HG02943 (cell line): Measurements from ENCODE around the gene ASCL4.

Experiments used
- ATAC-seq: cut with Tn5 transposase; IDR thresholded peaks from one replicate; pipeline ENCODE4 v1.9.1; 2021; ENCODE audit warnings: mild to moderate bottlenecking, low read depth, moderate library complexity; ENCODE audit not compliant: unreplicated experiment

ASCL4 gene

GRCh38 chr12:107776171-107776570 lies 1.7 kb downstream of the ASCL4 start:
- no peak for ATAC-seq

- ATAC-seq: no peak
These were observed 4.0 kb downstream of the ASCL4 start for GRCh38 chr12:107778383-107779025.

DNA sequence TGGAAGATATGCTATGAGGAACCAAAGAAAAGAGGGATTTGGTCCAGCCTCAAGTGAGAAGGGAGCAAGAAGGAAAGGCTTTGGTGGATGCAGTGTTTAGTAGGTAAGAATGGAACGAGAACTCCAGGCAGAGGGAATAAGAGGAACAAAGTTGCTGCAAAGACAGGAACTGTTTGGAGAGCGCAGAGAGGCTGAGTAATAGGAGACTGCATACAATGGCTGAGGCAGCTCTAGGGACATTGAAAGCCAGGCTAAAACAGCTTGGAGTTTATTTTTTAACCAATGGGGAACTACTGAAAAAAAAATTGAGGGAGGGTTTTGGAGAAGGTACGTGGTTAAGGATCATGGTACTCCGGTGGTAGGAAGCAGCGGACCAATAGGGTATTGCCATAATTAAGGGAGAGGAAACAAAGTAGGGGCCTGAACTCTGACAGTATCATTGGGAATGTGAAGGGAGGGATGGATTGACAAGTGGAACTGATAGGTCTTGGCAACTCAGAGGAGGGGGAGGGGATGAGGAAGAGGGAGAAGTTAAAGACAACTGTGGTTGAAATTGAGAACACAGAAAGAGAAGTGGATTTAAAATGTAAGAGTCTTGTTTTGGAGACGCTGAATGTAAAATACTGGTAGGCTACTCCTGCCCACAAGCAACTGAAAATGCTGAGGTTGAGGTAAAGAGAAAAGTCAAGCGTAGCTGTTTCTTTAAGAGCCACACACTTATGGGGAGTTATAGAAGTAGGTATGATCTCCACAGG lies 4.8 kb downstream of the ASCL4 start:
- ATAC-seq: peak; percentile 58

GRCh38 chr12:107780298-107780697 lies 5.8 kb downstream of the ASCL4 start:
- ATAC-seq: no peak

GRCh38 chr12:107782067-107782466 lies 7.6 kb downstream of the ASCL4 start:
- no peak for ATAC-seq

DNA sequence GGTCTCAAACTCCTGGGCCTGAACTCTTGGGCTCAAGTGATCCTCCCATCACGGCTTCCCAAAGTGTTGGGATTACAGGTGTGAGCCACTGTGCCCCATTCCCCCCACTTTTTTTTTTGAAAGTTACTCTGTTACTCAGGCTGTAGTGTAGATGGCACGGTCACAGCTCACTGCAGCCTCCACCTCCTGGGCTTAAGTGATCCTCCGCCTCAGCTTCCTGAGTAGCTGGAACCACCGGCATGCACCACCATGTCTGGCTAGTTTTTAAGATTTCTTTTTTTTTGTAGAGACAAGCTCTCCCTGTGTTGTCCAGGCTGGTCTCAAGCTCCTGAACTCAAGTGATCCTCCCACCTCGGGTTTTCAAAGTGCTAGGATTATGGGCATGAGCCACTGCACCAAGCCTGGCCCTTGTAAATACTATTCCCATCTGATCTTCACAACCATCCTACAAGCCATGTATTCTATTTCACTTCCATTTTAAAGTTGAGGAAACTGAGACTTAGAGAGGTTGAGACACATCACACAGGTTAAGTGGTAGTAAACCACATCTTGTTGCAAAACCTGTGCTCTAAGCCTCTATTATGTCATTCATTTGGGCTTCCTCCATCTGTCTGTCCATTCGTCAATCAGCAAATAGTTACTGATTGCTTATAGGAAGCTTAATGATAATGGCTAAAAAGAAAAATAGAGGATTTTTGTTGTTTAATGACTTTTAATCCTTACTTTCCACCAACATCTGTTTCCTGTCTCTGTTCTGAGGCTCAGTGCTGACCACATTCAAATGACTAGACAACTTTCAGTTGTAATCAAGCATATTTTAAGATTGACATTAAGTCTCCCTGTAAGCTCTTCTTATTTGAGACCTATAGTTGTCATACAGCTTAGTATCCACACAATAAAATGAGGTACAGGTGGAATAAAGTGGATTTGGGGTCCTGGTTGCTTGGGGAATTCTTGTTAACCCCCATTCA lies 9.2 kb downstream of the ASCL4 start:
- ATAC-seq: no peak

GRCh38 chr12:107788281-107788680 lies 13.8 kb downstream of the ASCL4 start:
- ATAC-seq: no peak

DNA sequence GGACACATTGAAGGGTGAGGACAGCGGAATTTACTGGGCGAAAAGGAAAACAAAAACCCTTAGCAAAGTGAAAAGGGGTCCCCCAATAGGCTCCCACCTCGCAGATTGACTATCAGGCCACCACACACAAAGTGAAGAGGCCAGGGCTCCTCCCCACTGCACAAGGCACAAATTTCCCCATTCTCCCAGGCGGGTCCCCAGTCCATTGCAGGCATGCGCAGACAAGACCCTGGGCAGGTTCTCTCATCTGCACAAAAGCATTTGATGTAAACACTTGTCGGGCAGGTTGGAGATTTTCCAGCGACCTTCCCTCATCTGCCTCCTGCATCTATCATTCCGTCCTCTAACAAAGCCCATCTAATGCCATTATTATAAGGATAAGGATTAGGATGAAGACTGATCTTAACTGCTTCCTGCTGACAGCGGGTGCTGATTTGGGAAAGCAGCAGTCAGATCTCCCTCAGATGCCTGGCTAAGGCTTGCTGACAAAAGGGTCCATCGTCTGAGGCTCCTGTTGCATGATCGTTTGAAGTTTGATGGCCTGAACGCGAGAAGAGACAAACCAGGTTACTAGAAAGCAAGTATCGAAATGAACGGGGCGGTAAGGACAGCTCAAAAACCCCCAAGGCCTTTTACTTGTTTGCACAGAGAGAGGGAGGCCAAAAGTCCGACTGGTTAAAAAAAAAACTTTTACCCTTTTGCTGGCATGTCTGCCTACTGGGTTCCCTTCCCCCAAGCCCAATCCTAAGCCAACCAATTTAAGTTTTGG lies 14.4 kb downstream of the ASCL4 start:
- ATAC-seq: no peak

DNA sequence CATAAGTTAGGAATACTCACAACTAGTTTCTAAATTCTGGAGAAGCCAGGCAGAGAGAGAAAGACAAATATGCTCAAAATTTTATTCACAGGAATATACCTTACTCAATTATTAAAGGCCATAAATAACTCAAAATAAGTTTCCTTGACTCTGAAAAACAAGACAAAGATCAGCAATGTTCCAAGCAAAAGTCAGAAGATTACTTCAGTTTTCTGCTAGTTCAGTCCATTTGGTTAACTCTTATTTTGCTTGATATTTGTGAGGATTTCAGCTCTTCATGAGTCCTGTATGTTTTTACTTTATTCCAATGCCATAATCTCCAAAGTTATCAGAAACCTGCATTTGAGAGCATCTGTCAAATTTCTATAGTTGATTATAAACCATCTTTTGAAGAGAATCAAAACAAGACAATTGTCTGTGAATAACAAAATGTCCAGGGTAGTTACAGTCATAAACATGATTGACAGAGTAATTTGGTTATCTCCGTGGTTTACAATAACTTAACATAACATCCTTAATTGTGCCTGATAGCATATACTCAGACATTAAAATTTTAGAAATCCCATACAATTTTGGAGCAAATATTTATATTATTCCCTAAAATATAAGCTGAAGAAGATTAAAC lies 17.1 kb downstream of the ASCL4 start:
- no peak for ATAC-seq

GRCh38 chr12:107794451-107794850 lies 19.9 kb downstream of the ASCL4 start:
- no peak for ATAC-seq

- ATAC-seq: no peak
These were observed 24.1 kb downstream of the ASCL4 start for GRCh38 chr12:107798580-107798979.

DNA sequence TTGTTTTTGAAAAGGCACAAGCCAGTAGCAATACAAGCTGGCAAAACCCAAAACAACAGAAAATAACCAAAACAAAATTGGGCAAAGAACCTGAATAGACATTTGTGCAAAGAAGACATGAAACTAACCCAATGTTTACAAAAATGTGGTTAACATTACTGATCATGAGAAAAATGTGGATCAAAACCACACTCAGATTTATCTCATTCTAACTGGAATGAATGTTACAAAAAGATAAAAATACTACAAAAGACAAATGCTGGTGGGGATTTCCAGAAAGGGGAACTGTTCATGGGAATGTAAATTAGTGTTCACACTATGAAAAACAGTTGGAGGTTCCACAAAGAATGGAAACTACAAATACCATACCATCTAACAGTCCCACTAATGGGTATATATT lies 26.6 kb downstream of the ASCL4 start:
- no peak for ATAC-seq

- no peak for ATAC-seq
These were observed 28.6 kb downstream of the ASCL4 start for GRCh38 chr12:107803092-107803491.

DNA sequence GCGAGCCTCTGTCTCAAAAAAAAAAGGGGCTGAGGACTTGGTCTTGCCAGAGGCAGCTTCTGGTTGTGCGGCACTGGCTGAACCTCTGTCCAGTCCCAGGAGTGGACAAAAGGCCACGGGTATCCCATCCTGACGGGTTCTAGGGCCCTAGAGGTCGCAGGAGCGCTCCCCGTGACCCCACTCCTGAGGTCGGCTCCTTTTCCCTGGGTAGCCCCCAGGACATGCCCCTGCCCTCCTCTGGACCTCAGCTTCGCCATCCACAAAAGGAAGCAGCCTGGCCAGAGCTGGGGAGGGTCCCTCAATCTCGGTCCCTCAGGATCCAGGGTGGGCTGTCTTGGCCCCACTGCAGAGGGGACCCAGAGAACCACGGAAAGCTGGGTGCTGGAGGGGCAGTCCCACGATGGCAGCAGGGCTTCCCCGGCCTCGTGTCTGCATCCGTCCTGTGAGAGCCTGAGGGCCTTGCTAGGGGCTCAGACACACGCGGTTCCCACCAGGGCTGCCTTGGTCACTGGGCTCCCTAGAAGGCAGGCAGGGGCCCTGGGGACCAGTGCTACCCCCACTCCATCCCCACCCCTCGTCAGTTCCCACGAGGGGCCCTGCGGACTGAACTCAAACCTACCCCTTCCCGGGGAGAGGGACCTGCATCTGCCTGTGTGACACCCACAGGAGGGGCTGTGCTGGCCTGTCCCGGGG lies 31.1 kb downstream of the ASCL4 start:
- no peak for ATAC-seq

- no peak for ATAC-seq
These were observed 33.1 kb downstream of the ASCL4 start for GRCh38 chr12:107807471-107808150.

GRCh38 chr12:107817250-107817649 lies 42.7 kb downstream of the ASCL4 start:
- ATAC-seq: no peak

- ATAC-seq: no peak
These were observed 44.5 kb downstream of the ASCL4 start for GRCh38 chr12:107818984-107819383.

GRCh38 chr12:107822356-107822755 lies 47.9 kb downstream of the ASCL4 start:
- ATAC-seq: no peak
